Measurements from ENCODE around the gene STAG1.

DNA sequence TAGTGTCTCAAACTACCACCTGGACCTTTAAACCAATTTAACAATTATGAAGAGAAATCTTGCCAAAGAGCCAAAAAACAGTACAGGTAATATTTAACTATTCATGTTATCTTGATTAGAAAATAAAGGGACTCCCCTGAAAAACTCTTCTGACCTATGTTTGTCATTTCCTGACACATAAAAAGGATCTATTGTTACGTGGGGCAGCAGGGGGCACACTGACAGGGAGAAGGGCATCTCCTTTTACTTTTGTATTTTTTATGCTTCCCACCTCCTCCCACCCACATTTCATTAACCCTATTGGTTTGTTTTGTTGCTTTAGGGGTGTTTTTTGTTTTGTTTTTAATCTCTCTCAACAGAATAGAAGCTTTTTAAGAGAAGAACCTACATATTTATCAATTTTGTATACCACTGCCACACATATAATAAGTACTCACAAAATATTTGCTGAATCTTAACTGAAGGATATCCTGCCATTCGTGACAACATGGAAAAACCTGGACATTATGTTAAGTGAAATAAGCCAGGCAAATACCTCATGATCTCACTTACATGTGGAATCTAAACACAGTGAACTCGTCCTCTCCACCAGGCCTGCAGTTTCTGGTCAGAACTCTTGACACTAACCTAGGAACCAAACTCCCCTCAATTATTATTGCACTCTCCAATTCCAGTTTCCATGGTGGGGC is 17.7 kb downstream of the STAG1 start:
- TF ChIP-seq POLR2A (IDR thresholded peaks at IDR 0.05), result no peak
- TF ChIP-seq, protein P1, sequence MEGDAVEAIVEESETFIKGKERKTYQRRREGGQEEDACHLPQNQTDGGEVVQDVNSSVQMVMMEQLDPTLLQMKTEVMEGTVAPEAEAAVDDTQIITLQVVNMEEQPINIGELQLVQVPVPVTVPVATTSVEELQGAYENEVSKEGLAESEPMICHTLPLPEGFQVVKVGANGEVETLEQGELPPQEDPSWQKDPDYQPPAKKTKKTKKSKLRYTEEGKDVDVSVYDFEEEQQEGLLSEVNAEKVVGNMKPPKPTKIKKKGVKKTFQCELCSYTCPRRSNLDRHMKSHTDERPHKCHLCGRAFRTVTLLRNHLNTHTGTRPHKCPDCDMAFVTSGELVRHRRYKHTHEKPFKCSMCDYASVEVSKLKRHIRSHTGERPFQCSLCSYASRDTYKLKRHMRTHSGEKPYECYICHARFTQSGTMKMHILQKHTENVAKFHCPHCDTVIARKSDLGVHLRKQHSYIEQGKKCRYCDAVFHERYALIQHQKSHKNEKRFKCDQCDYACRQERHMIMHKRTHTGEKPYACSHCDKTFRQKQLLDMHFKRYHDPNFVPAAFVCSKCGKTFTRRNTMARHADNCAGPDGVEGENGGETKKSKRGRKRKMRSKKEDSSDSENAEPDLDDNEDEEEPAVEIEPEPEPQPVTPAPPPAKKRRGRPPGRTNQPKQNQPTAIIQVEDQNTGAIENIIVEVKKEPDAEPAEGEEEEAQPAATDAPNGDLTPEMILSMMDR (IDR thresholded peaks at IDR 0.05), result no peak

Data from tibial nerve (tissue), 3 donors.